Activated gamma-delta T cell treated with Interleukin-2 at 50 U/mL for 16 hours (primary cell): ENCODE data around the gene BSPRY.

Experiments used
- DNase-seq: peaks from one replicate; pipeline ENCODE4 v3.0.0-alpha.2; 2020

BSPRY gene

DNA sequence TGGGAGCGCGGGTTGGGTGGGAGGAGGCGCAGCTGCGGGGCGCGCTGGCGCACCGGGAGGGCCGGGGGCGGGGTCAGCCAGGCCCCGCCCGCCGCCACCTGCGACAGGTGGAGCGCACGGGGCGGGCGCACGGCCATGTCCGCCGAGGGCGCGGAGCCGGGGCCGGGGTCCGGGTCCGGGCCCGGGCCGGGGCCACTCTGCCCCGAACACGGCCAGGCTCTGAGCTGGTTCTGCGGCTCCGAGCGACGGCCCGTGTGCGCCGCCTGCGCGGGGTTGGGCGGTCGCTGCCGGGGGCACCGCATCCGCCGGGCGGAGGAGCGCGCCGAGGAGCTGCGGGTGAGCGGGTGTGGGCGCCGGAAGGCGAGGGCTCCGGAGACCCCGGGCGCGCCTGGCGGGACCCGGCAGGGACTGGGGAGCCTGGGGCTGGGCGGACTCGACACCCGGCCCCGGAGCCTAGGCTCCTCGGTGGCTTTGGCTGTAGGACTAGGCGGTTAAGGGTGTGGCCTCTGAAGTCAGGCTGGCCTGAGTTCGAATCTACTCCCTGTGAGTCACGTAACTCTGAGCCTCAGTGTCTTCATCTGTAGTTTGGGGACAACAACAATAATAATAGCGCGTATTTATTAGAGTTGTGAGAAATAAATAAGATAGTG, at the start of gene BSPRY:
TSS of gene BSPRY (plus strand) at position 97 of the 650 bp plus-strand sequence. CDS start at position 136, 39 bp downstream.
- DNase-seq = no peak

DNA sequence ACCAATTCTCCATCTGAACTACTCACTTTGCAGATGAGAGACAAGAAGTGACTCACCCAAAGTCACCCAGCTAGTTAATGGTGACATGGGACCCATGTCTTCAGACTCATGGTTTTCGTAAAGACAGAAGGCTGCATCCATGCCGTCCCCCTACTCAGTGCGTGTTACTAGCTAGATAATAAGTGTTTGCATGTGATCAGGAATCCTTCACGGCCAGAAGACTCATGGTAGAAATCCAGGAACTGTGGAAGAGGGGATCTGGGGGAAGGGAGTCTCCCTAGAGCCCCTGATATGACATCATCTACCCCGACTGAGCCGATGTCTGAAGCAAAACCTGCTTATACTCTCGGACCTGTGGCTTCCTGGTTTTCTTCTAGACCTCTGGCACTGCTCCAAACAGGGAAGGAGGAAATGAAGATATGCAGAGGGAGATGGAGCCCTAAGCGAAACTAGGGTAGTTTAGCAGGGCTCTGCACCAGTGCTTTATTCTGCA, 49.5 kb upstream of the BSPRY start:
- no peak for DNase-seq

DNA sequence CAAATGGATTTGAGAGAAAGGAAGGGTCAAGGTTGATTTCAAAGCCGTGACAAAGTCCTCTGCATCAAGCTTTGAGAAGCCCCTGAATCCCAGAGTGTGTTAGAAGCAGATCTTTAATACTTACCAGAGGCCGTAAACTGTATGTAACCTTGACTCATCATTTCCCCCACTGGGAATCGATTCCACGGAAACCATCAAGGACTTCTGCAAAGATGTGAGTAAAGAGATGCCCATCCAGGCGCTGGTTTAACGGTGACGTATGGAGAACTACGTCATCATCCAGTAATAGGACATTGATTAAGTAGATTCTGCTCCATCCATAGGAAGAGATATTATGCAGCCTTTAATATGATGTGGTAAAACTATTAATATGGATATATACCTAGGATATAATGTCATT, 47.8 kb upstream of the BSPRY start:
- no peak for DNase-seq

DNA sequence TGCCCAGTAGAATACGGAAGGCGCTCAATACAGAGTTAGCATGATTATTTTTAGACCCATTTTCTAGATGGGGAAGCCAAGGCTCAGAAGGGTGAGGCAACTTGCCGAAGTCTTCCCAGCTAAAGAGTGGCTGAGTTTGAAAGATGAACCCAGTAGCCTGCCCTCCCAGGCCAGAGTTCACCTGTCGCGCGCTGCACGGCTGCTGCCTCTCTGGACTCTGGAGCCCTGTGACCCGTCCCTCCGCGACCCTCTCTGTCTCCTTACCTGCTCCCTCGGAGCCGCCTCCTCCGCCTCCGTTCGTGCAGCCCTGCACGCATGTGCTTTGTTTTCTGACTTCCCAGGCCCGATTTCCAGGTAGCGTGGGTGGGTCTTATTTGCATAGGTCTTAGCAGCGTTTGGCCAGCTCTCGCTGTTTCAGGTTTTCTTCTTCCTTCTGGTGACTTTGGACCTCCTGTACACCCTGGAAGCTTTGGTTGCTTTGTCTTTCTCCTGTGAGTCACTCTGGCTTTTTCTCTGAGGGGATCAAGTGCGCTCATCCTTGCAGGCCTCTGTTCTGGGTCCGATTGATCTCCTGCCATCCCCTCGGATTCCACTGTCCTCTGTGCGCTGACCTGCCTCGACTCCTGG, 46.4 kb upstream of the BSPRY start, which contains the start of gene RNF183:
TSS of gene RNF183 (minus strand) at position 585 of the 627 bp plus-strand sequence. CDS start 5,192 bp downstream, outside the sequence.
- no peak for DNase-seq

DNA sequence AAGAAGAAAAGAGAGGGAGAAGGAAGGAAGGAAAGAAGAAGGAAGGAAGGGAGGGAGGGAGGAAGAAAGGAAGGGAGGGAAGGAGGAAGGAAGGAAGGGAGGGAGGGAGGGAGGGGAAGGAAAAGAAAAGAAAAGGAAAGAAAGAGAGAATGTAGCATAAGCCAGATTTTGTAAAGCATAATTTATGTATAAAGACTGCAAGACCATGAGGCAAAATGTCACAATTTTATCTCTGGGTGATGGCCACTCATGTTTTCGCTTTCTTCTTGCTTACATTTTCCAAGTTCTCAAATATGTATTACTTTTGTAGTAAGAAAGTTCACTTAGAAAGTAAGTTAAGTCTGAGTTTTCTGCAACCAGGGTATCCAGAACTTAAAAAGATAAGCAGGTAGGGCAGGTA, 42.8 kb upstream of the BSPRY start:
- no peak for DNase-seq

DNA sequence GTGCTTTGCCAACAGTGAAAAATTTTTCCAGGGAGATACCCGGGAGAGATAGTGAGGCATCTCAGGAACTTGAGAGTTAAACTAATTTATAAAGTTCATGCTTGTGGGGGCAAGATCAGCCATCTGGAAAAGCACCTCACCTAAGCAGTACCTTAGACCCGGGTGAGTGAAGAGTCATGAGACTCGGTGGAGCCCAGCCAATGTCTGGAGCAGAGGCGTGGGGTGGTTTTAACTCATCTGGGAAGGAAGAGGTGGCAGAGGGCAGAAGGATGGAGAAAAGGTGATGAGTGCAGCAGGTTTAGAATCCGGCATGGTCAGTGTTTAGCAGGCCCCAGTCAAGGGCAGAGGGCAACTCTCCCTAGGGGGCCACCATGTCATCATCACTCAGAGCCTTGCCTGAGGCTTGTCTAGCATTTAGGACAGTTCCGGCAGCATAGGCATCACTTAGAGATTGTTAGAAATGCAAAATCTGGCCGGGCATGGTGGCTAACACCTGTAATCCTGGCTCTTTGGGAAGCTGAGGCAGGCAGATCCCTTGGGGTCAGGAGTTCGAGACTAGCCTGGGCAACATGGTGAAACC, 41.9 kb upstream of the BSPRY start:
- DNase-seq = no peak

DNA sequence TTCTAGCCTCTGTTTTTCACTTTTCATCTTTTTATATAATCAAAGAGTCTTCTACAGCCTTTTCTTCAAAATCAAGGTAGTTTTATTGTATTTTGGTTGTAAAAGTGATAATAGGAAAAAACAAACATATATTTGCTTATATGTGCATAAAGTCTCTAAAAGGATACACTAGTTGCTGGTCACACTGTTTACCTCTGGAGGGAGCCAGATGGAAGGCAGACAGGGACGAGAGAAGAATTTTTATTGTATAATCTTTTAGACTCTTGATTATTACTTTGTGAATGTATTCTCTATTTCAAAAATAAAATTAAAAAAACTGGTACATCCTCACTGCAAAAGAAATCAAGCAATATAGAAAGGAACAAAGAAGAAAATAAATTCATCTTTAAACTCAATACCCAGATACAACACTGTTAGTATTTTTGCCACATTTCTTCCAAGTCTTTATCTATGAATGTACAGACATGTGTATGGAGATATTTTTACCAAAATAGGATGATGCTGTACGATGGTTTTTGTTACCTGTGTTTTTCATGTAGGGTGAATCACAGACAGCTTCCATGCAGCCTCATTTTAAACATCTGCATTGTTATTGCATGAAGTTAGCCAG, 40.0 kb upstream of the BSPRY start:
- DNase-seq = peak; percentile 10

DNA sequence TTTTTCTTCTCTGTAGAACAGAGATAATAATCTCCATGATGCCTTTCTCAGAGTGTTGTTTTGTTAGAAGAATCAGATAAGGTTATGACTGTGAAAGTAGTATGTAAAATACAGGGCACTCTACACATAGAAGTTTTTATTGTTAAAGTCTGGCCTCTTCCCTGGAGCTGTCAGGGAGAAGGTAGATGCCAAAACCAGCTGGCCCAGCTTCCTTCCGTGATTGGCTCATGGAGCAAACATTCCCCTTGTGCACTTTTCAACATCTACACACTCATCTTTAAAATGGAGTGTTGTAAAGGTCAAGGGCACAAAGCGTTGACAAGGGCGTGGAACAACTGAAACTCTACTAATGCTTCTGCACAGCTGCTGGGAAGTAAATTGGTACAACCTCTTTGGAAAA, 38.8 kb upstream of the BSPRY start:
- DNase-seq = no peak

DNA sequence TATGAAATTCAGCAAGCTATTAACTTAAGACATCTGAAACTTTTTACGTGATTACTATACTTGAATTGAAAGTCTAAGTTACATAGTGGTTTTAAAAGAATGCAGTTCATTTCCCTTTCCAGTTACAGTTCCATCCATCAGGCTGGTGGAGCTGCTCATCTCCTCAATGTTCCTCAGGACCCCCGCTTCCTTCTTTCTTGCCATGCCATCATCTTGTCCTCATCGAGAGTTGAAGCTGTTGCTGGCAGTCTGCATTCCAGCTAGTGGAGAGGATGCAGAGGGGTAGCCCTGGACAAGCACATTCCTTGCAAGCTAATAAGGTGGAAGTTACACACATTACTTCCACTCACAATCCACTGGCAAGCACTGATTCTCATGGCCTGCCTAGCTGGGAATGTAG, 37.4 kb upstream of the BSPRY start:
- no peak for DNase-seq

DNA sequence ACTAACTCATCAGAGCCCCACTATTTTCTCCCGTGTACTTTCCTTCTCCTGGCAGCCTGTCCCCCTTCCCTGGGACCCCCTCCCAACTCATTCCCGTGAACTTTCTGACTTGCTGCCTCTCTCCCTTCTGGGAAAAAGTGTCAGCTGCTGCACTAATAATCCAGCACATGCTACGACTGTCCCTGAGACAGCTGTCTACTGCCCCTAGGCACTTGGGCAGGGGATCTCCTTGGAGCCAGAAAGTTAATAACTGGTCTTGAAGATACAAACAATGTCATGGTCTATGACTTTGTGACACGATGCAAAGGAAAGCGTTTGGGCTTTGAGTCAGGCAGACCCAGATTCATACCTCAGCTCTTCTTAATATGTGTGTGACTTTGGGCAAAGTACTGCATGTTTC, 36.1 kb upstream of the BSPRY start:
- DNase-seq = no peak

DNA sequence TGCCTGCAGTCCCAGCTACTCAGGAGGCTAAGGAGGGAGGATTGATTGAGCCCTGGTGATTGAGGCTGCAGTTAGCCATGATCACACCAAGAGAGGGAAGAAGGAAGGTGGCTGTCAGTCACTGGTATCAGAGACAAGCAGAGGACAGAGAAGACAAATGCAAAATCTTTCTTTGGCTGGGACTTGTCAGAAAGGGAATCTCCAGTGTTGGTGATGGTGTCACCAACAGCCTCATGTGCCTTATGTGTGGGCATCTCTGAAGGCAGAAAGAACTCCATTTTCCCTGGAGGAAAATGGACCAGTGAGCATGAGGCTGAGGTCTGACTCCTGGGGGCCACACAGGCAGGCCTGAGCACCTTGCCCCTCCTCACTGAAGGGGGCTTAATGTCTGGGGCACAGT, 34.1 kb upstream of the BSPRY start:
- DNase-seq = no peak

DNA sequence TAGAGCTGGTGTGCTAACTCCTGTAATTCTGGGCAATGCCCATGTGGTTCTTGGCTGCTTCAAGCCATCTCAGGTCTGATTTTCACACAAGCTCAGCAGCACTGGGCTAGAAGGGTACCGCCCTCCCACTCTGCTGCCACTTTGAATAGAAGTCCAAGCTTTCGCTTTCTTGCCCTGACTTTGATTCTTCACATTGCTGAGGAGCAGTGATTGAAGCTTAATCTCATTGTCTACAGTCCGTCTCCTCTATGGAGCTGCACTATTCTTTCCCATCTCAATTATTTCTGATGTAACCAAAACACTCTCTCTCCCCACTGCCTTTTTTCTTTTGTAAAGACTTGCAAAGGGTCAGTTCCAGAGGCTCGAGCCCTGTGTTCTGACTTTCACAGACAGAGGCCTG, 33.3 kb upstream of the BSPRY start:
- no peak for DNase-seq

DNA sequence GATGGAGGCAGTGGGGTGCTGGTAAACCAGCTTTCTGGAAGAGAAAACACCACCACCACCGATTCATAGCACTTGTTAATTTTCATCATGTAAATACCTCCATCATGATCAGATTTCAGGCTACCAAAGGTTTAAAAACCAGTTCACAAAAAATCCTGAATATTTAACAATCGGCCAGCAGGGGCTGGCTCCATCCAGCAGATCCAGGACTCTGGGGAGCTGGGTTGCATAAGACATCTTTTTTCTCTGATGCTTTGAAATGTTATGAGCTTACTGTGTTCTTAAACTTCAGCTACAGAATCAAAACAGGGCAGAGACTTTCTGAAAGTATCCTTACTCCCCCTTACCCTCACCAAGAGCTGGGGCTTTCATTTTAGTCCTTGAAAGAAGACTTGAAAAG, 31.6 kb upstream of the BSPRY start:
- no peak for DNase-seq

DNA sequence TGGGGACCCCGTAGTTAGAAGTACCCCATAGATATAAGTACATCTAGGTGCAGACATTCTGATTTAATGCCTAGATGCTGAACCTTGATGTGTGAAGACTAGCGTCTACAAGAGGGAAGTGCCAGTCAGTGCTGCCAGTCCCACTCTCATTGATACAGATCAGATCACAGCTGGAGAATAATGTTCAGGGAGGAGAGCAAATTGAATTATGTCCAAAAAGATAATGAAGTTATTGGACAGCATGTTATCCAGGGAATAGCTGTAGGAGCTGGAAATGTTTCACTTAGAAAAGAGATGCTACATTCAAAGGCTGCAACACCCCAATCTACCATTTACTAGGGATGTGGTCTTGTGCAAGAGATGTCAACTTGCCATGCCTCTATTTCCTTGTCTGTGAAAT, 30.3 kb upstream of the BSPRY start:
- DNase-seq = no peak

DNA sequence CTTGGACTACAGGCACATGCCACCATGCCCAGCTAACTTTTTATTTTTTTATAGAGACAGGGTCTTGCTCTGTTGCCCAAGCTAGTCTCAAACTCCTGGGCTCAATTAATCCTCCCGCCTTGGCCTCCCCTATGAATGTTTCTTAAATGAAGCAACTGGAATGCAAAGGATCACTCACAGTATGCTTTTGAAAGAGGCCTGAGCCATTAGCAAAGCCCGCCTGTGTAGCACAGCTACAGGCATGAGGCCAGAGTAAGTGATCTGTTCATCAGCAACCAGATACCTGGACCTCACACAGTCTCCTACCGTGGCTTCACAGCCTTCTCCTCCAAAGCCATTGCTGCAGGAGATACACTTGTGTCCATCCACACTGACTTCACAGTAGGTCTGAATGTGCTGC, 29.3 kb upstream of the BSPRY start:
- DNase-seq = no peak

DNA sequence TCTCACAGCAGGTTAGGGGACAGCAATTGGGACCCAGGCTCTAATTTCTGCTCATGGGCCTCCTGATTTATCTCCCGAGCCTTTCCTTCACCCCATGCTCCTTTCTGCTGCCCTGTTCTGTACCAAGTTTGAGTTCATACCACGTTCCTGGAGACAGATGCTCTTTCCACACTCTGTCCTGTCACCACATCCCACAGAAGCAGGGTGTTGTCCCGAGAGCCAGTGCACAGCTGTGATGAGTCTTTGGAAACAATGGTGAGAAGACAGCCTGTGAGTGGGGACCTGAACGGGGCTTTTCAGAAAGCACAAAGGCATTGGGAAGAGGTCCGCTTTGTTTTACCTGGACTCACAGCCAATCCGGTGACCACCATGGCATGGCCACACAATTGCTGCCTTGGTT, 26.7 kb upstream of the BSPRY start:
- no peak for DNase-seq

DNA sequence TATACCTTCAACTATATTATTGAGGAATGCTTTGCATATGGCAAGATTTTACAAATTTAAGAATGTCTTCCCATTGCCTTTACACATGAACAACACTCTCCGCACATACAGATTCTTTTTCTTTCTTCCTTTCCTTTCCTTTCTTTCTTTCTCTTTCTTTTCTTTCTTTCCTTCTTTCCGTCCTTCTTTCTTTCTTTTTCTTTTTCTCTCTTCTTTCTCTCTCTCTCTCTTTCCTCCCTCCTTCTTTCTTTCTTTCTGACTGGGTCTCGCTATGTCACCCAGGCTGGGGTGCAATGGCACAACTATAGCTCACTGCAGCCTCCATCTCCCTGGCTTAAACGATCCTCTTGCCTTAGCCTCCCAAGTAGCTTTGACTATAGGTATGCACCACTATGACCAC, 23.1 kb upstream of the BSPRY start:
- no peak for DNase-seq

DNA sequence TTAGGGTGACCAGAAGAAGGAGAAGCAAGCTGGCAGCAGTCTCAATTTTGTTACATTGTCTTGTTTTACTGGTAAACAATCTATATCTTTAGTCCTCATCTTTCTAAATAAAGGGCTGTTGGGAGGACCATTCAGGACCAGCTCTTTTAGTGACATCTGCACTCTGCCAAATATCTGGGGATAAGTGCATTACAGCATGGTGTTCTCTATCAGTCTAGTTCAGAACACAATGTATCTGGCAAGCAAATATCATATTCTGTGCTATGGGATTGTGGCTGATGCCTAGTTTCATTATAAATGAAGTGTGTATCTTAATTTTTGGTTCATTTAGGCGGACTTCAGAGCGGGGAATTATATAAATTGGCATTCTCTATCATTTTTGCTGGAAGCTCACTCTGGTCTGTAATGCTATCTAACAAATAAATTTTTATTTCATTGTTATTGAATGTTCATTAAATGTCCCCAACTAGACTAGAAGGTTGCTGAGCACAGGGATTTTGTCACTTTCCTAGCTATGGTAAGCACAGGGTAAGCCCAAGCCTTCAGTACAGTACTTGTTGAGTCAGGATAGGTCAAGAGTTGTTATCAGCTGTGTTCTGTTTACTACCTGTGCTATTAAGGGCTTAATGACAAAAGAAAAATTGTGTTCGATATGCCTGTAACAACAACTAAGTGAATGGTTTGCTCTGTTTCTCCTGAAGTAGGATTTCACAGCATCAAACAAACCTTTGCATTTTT, 21.1 kb upstream of the BSPRY start:
- no peak for DNase-seq

DNA sequence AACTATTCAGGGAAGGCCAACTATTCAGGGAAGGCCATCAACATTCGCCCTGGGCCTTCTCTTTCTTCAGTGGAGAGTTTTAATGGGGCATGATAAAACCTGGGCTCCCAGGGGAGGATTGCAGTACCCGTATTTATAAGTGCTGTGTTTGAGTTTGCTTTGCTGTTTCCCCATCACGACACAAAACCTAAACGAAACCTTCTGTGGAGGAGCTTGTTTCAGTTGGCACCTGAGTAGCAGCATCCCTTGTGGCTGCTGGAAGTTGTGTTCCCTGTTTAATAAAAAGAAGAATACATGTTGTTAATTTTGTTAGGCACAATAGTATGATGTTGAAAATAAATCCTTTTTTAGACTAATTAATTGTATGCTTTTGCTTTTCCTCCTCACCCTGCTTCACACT, 17.6 kb upstream of the BSPRY start:
- no peak for DNase-seq

DNA sequence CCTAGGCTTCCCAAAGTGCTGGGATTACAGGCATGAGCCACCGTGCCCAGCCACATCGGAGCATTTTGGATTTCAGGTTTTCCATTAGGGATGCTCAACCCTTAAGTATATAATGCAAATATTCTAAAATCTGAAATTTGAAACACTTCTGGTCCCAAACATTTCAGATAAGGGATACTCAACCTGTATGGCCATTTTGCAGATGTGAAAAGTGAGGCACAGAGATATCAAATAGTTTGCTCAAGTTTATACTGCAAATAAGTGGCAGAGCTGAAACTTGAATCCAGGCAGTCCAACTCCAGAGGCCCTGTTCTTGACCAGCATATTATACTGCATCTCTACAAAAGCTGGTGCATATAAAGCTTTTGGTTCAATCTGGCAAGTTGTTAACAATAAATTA, 11.6 kb upstream of the BSPRY start:
- no peak for DNase-seq

DNA sequence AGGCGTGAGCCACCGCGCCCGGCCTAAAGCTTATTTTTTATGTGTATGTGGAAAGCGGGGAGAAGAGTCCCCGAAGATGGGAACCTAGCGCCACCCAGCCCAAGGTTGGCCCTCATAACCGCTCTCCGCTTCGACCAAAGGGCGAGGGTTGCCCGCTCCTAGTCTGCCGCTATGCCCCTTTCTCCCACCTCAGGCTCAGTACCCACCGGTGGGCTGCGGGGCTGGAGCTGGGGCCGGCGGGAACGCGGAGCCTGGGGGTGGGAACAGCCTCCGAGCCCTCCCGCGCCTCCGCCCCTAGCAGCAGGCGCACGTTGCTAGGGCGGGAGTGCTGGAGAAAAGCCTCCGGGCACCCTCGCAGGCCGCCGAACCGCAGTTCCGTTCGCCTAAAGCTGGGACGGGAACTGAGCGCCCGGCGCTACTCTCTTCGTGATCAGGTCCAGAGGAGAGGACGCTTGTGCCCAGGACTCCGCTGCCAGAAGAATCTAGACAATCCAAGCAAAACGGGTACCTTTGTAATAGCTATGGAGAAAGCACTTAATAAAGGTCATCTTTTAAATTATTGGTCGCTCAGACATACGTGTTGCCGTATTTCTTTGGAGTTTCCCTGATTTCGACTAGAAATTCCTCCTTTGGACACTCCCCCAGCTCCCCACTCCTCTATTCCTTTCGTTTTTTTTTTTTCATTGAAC, 9.2 kb upstream of the BSPRY start, which contains the start of gene WDR31:
TSS of gene WDR31 (minus strand) at position 265 of the 689 bp plus-strand sequence. CDS start 8,253 bp downstream, outside the sequence.
- peak; percentile 76 for DNase-seq

DNA sequence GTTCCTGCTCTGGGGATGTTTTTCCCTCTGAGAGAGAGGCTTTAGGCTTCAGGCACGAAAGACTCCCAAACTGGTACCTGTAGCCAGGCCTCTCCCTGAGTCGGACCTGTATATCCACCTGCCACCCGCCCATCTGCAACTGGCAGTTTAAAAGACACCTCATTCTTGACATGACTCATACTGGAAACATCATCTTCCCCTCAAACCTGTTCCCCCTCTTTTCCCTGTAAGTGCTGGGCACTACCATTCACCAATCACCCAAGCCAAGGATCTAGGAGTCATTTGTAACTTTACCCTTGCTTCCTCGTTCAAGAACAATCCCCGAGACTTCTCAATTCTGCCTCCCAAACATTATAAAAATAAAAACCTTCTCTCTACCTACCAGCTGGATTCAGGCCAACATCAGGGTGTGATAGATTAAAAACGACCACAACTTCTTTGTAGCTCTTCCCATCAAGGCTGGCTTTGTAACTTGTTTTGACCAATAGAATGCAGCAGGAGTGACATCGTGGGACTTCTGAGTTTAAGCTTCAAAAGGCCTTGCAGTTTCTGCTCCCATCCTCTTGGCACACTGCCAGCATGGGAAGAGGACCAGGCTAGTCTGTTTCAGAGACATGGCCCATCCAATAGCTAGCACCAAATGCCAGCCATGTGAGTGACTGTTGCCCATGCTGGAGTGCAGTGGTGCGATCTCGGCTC, 7.5 kb upstream of the BSPRY start:
- no peak for DNase-seq
